ENCODE results near the gene ERCC4. TPM values are rescaled to one million over a fixed set of nuclear protein-coding genes. Genes with fewer than 3 reads are reported as not detected.

Gene ERCC4
- total RNA-seq, 1 donor from 2014 or later: 6.2 TPM

DNA sequence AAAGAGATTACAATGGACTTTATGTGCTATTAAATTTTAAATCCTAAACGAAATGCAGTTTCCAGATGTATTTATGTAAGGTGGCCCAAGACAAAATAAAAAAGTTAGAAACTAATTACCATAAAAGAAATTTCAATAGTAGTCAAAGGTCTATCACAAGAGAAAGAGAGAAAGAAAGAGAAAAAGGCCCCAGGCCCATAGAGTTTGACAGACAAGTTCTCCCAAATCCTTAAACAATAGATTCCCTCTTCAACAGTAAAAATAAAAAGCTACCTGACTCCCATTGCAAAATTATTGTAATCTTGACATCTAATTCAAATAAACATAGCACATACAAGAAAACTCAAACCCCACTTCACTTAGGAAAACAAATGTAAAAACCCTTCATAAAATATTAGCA is 8.6 kb upstream of the ERCC4 start:
- Histone ChIP-seq H3K27me3 (no peaks in the 10 kb centered on the region), H3K9me3 (peaks cover 0 to 5% of the 10 kb centered on the region in 2 donors), H3K4me3 (no peak overlapping the region), H3K36me3 (no peaks in the 10 kb centered on the region), H3K27ac (no peak overlapping the region), H3K4me1 (peaks cover 0 to 17% of the 10 kb centered on the region in 2 donors)
- no peak for DNase-seq (ENCODE audit: low spot score in 2 of 2)
- TF ChIP-seq, protein P1, sequence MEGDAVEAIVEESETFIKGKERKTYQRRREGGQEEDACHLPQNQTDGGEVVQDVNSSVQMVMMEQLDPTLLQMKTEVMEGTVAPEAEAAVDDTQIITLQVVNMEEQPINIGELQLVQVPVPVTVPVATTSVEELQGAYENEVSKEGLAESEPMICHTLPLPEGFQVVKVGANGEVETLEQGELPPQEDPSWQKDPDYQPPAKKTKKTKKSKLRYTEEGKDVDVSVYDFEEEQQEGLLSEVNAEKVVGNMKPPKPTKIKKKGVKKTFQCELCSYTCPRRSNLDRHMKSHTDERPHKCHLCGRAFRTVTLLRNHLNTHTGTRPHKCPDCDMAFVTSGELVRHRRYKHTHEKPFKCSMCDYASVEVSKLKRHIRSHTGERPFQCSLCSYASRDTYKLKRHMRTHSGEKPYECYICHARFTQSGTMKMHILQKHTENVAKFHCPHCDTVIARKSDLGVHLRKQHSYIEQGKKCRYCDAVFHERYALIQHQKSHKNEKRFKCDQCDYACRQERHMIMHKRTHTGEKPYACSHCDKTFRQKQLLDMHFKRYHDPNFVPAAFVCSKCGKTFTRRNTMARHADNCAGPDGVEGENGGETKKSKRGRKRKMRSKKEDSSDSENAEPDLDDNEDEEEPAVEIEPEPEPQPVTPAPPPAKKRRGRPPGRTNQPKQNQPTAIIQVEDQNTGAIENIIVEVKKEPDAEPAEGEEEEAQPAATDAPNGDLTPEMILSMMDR (IDR thresholded peaks at IDR 0.05): no peak
- intact Hi-C loops (cut with DNase I): loop anchor here (10.0 kb wide), 1 partner anchor 593 kb away; no protein-coding TSS in a partner anchor

DNA sequence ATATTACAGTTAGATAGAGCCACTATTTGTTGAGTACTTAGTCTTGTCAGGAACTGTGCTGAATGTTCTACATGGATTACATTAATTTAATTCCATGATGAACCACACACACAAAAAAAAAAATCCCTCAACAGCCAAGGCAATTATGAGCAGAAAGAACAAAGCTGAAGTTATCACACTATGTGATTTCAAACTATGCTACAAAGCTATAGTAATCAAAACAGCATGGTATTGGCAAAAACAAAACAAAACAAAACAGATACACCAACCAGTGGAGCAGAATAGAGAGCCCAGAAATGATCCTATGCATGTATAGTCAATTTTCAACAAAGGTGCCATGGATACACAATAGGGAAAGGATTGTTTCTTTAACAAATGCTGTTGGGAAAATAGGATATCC is 8.1 kb upstream of the ERCC4 start:
- TF ChIP-seq, protein P1 (IDR thresholded peaks at IDR 0.05): no peak
- Histone ChIP-seq H3K9me3 (peaks cover 0 to 5% of the 10 kb centered on the region in 2 donors), H3K4me1 (peaks cover 0 to 17% of the 10 kb centered on the region in 2 donors), H3K27ac (no peak overlapping the region), H3K36me3 (no peaks in the 10 kb centered on the region), H3K27me3 (no peaks in the 10 kb centered on the region), H3K4me3 (no peak overlapping the region)
- no peak for DNase-seq (ENCODE audit: low spot score in 2 of 2)
- intact Hi-C loops (cut with DNase I): loop anchor here (10.0 kb wide), 1 partner anchor 593 kb away; no protein-coding TSS in a partner anchor

DNA sequence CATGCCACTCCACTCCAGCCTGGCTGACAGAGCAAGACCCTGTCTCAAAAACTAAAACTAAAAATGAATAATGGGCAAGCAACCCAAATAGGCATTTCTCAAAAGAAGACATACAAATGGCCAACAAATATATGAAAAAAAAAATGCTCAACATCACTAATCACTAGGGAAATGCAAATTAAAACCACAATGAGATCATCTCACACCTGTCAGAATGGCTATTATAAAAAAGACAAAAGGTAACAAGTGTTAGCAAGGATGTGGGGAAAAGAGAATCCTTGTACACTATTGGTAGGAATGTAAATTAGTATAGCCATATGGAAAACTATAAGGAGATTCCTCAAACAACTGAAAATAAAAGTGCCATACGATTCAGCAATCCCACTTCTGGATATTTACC is 7.1 kb upstream of the ERCC4 start:
- Histone ChIP-seq H3K4me1 (peaks cover 0 to 17% of the 10 kb centered on the region in 2 donors), H3K36me3 (no peaks in the 10 kb centered on the region), H3K27ac (no peak overlapping the region), H3K9me3 (peaks cover 0 to 5% of the 10 kb centered on the region in 2 donors), H3K27me3 (no peaks in the 10 kb centered on the region), H3K4me3 (no peak overlapping the region)
- DNase-seq (ENCODE audit: low spot score in 2 of 2): no peak
- intact Hi-C loops (cut with DNase I): loop anchor here (10.0 kb wide), 1 partner anchor 592 kb away; no protein-coding TSS in a partner anchor
- TF ChIP-seq, protein P1 (IDR thresholded peaks at IDR 0.05): no peak

DNA sequence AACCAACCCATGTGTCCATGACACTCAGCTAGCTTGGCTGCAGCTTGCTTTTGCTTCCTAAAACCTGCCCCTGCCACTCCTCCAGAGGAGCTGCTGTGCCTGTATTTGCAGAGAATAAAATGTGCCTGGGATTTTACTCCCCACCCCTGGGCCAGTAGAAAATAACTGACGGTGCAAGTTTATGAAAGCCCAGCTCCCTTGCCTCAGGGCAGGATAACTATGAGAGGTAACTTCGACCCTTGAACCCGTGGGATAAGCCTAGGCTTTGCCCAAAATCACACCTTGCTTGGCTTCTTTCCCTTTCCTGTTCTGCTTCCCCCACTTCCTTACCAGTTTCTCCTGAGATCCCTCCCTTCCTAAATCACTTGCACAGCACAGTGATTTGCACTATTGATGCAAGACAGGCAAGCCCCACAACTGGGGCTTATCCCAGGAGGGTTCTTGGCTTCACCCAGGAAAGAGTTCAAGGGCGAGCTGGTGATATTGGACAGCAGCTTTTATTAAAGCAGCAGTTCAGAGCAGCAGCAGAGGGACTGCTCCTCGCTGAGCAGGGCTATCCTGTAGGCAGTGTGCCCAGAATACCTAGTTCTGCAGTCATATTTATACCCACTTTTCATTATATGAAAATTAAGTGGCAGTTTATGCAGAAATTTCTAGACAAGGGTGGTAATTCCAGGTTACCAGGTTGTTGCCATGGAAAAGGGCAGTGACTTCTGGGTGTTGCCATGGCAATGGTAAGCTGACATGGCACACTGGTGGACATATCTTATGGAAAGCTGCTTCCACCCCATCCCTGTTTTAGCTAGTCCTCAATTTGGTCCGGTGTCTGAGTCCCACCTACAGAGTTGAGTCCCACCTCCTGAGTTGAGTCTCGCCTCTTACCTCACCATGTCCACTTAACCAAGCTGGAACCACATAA is 6.3 kb upstream of the ERCC4 start:
- intact Hi-C loops (cut with DNase I): loop anchor here (10.0 kb wide), 1 partner anchor 591 kb away; no protein-coding TSS in a partner anchor

DNA sequence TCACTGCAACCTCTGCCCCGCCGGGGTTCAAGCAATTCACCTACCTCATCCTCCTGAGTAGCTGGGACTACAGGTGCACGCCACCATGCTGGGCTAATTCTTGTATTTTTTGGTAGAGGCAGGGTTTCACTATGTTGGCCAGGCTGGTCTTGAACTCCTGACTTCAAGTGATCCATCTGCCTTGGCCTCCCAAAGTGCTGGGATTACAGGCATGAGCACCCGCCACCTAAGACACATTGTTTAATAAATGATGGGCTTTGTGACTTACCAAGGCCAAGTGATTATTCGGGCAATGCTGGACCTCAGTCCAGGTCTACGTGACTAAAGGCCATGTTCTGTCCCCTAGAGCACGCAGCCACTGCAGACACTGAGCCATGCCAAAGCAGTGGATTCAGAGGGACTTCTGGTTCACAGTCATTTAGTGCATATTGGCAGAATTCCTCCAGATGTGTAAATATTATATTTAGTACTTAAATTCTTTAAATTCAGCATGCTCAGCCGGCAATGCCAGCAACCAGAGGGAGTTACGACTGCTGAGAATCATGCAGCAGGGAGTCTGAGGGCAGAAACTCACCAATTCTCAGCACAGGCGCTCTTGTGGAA is 4.8 kb upstream of the ERCC4 start:
- H3K4me1 ChIP-seq: peaks cover 0 to 9% of the 10 kb centered on the region in 2 donors
- TF ChIP-seq, protein P1 (IDR thresholded peaks at IDR 0.05): no peak
- DNase-seq (ENCODE audit: low spot score in 2 of 2): no peak
- intact Hi-C loops (cut with DNase I): loop anchor here (5.0 to 10.0 kb wide), 2 partner anchors 590 to 803 kb away; no protein-coding TSS in a partner anchor
- peak overlapping the region; percentile 34 to 37 for H3K27ac ChIP-seq
- H3K9me3 ChIP-seq: peaks cover 0 to 5% of the 10 kb centered on the region in 2 donors
- no peaks in the 10 kb centered on the region for H3K36me3 ChIP-seq
- no peaks in the 10 kb centered on the region for H3K27me3 ChIP-seq
- H3K4me3 ChIP-seq: no peak overlapping the region

More for the DNA sequence above, 6.3 kb upstream of the ERCC4 start:
- peaks cover 0 to 14% of the 10 kb centered on the region in 2 donors for H3K4me1 ChIP-seq
- DNase-seq (ENCODE audit: low spot score in 2 of 2): no peak
- no peaks in the 10 kb centered on the region for H3K27me3 ChIP-seq
- H3K27ac ChIP-seq: peak overlapping the region; percentile 17 to 38
- H3K4me3 ChIP-seq: no peak overlapping the region
- TF ChIP-seq, protein P1 (IDR thresholded peaks at IDR 0.05): no peak
- H3K9me3 ChIP-seq: peaks cover 0 to 5% of the 10 kb centered on the region in 2 donors
- no peaks in the 10 kb centered on the region for H3K36me3 ChIP-seq
